Activated naive CD4-positive, alpha-beta T cell treated with anti-CD3 and anti-CD28 coated beads, Interleukin-2, amount 50 U/mL, for 16 hours (primary cell): ENCODE results near the gene ATP4B.

Experiments
- DNase-seq: peaks from one replicate; pipeline ENCODE4 v3.0.0-alpha.2; 2020

Gene ATP4B

DNA sequence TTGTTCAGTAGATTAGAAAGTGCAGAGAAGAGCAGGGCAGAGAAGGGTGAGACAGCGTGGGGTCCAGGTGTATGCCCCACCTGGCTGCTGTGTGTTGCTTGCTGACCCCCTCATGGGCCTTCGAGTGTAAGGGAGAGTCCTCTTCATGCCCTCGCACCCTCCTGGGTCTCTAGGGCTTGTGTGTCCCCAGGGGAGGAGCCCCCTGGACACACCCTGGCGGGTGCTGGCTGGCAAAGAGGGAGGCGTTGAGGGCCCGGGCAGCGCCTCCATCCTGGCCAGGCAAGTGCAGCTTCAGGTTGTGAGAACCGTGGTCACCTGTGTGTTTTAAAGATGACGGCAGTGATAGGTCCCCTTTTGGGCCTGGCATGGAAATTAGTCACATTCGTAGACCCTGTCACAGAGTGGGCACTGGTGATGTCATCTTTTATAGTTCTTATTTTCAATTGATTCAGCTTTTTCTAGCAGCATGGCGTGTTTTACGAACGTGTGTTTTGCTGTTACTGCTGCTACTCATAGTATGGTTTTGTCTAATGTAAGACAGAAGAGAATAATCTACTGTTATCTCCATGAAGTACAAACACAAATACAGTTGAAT is 54.8 kb downstream of the ATP4B start:
- DNase-seq = no peak

DNA sequence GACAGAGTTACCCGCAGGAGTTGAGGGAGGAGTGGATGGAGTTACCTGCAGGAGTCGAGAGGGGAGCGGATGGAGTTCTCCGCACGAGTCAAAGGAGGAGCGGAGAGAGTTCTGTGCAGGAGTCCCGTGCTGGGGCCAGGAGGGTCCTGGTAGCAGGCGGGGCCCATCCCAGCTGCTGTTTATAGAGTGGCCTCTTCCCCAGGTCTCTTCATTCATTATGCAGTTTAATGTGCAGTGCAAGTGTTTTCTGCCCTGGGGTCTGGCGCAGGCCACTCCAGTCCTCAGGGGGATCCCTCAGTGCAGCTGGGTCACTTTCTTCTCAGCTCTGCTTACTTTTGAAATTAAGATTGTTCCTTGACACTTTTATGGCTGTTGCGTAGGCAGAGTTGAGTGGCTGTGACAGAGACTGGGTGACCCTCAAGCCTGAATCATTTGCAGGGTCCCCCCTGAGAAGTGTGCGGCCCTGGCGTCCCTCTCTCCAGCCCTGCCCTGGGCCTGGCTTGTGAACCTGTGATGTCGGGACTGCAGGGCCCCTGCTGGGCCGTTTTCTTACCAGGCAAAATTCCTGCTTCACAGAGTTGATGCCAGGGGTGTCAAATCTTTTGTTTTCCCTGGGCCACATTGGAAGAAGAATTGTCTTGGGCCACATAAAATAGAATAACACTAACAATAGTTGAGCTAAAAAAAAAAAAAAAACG is 55.6 kb downstream of the ATP4B start:
- DNase-seq = no peak

DNA sequence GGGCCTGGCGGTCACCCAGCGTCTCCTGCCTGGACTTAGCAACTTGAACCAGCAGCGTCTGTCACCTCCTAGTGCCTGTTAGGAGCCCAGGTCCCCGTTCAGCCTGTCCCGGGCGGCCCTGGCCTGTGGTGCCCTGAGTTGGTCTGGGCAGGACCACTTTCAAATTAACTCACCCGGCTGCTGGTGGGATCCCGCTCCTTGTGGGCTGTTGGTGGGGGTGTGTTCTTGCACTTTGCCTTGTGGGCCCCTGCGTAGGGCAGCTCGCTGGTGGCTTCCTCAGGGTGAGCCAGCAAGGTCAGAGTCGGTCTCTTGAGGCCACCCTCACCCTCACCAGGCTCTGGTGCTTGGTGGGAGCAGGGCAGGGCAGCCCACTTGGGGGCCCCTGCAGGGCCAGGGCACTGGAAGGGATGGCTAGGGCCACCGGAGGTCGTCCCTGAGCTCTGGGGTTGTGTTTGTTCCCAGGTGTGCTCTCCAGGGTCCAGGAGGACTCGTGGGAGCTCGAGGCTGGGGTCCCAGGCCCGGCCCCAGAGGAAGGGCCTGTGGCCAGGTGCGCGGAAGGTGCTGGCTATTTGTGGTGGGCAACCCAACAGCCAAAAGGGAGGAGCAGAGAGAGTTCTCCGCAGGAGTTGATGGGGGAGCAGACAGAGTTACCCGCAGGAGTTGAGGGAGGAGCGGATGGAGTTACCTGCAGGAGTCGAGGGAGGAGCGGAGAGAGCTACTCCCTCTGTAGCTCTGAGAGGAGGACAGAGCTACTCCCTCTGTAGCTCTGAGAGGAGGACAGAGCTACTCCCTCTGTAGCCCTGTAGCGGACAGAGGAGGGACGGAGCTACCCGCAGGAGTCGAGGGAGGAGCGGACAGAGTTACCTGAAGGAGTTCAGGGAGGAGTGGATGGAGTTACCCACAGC is 56.6 kb downstream of the ATP4B start:
- no peak for DNase-seq

DNA sequence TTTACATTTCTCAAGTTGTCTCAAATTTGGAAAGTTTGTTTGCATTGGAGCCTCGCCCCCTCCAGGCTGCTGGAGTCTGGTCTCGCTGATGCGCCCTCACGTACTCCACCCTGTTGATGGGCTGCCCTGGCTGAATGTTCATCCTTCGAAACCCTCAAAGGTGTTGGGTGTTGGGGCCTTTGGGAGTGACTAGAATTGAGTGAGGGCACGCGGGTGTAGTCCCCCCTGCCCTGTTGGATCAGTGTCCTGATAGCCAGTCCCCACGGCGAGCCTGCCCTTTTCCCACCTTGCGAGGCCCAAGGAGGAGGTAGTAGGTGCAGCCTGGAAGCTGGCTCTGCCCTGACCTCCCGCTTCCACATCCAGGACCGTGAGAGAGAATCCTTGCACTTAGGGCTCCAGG is 58.6 kb downstream of the ATP4B start:
- DNase-seq = no peak
